SIG-M5 (cell line): ENCODE data around the gene RBM20.
"Not testable (repeated sequence)": the region's sequence is repeated elsewhere in the genome, so short reads cannot be mapped to it uniquely, and the experiment has no call there.

ENCODE experiments used
- DNase-seq: peaks from one replicate; lab custom pipeline; 2025; lab: John Stamatoyannopoulos, UW

The RBM20 gene

GRCh38 chr10:110625951-110626855 lies 17.9 kb upstream of the RBM20 start:
- DNase-seq, result no peak

GRCh38 chr10:110628161-110628560 lies 16.0 kb upstream of the RBM20 start:
- no peak for DNase-seq

GRCh38 chr10:110629680-110630191 lies 14.4 kb upstream of the RBM20 start:
- DNase-seq, result no peak

- no peak for DNase-seq
Observed at GRCh38 chr10:110631934-110632333, 12.2 kb upstream of the RBM20 start.

GRCh38 chr10:110632591-110633215 lies 11.4 kb upstream of the RBM20 start:
- DNase-seq, result no peak

- no peak for DNase-seq
Observed at GRCh38 chr10:110634527-110635209, 9.5 kb upstream of the RBM20 start.

- no peak for DNase-seq
Observed at GRCh38 chr10:110636572-110636931, 7.6 kb upstream of the RBM20 start.

GRCh38 chr10:110636932-110637557 lies 7.1 kb upstream of the RBM20 start:
- no peak for DNase-seq

- DNase-seq, result no peak
Observed at GRCh38 chr10:110637558-110638053, 6.5 kb upstream of the RBM20 start.

- DNase-seq, result no peak
Observed at GRCh38 chr10:110638319-110638718, 5.8 kb upstream of the RBM20 start.

GRCh38 chr10:110639046-110639445 lies 5.1 kb upstream of the RBM20 start:
- not testable (repeated sequence) for DNase-seq

- DNase-seq, result not testable (repeated sequence)
Observed at GRCh38 chr10:110639858-110640257, 4.3 kb upstream of the RBM20 start.

GRCh38 chr10:110641256-110641655 lies 2.9 kb upstream of the RBM20 start:
- DNase-seq, result no peak

- DNase-seq, result no peak
Observed at GRCh38 chr10:110642204-110643034, 1.7 kb upstream of the RBM20 start.

- DNase-seq, result no peak
Observed at GRCh38 chr10:110643035-110643652, 992 bp upstream of the RBM20 start.

GRCh38 chr10:110644598-110645462 lies 694 bp downstream of the RBM20 start:
- DNase-seq, result no peak

GRCh38 chr10:110646417-110647135 lies 2.4 kb downstream of the RBM20 start:
- DNase-seq, result no peak

GRCh38 chr10:110647136-110647430 lies 2.9 kb downstream of the RBM20 start:
- no peak for DNase-seq

- DNase-seq, result no peak
Observed at GRCh38 chr10:110648692-110649346, 4.7 kb downstream of the RBM20 start.
